ENCODE data around the gene CAD. TPM values are rescaled to one million over a fixed set of nuclear protein-coding genes. Genes with fewer than 3 reads are reported as not detected.

The CAD gene
- total and polyA plus RNA-seq, 2 of the 4 experiments (the other 2 are of a cell fraction) = 12.9 to 38.7 TPM

DNA sequence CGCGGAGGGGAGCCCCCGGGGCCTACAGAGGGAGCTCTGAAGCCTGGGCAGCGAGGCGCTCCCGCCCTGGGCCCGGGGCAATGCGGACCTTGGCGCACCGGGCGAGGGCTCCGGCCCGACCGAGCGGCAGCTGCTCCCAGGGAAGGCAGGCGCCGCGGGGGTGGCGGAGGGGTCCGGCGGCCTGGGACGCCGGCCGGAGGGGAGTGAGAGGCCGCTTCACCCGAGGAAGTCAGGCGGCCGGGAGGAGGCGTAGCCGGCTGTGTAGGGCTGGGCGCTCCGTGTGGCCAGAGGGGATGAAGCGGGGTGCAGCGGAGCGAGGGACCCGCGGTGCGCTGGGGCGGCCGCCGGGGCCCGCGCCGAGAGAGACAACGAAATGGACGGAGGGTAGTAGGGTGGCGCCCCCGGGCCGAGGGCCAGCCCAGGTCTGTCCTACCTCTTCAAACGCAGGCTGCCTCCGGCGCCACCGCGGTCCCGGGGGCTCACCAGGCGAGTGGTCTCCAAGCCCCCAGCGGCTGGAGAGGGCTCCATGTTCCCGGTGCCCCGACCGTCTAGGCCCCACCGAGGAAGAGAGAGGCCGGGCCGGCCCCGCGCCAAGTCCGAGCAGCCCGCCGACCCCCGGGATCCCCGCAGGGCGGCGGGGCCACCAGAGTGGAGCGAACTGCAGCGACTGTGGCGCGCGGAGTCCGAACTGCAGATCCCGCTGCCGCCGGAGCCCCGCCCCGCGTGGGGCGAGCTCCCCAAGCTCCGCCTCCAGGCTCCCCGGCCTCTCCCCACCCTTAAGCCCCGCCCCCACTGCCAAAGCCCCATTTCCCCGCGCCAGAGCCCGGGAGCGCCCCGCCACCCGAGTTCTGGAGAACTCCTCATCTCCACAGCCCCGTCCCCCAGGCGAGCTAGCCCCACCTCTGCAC lies 45.5 kb downstream of the CAD start, which contains the start of gene SLC30A3:
Gene SLC30A3, minus strand, starts transcription at position 669 of the 908 bp plus-strand sequence. Its CDS starts 141 bp downstream, at position 528.
- H3K23ac ChIP-seq (ENCODE audit: low read depth, low read length) = peak within 1 kb of the TSS; percentile 77
- no peak within 1 kb of the TSS for H2AK5ac ChIP-seq (ENCODE audit: low read depth, low read length)
- H3K4me1 ChIP-seq (ENCODE audit: control insufficient read depth, insufficient read depth, low read length) = peaks cover 4% of the 10 kb centered on the region; the same call in 1 of the 2 replicates
- no peak within 1 kb of the TSS for H4K91ac ChIP-seq (ENCODE audit: insufficient read depth, low read depth, low read length)
- in situ Hi-C loops (cut with MboI; ENCODE audit: low sequenced_read_pairs) (no loop called here), dilution Hi-C loops (cut with HindIII; ENCODE audit: low sequenced_read_pairs, unreplicated experiment) (no loop called here), intact Hi-C loops (cut with micrococcal nuclease) (no loop called here)
- no peak within 1 kb of the TSS for H4K5ac ChIP-seq (ENCODE audit: low read depth, low read length)
- H4K20me1 ChIP-seq (ENCODE audit: insufficient read depth, low read length) = no peaks in the 10 kb centered on the region
- no peak within 1 kb of the TSS for H3K56ac ChIP-seq (ENCODE audit: extremely low read depth, insufficient read depth, low read length)
- H3K79me1 ChIP-seq (ENCODE audit: low read depth in 1 of 2, low read length in 2 of 2) = no peaks in the 10 kb centered on the region
- peak within 1 kb of the TSS; percentile 54; the same call in 1 of the 2 replicates for H3K4me2 ChIP-seq (ENCODE audit: low read depth, low read length)
- H3K14ac ChIP-seq (replicated peaks; ENCODE audit: low read depth, low read length) = no peak within 1 kb of the TSS
- no peak within 1 kb of the TSS for H2BK20ac ChIP-seq (ENCODE audit: low read depth, low read length)
- no peak within 1 kb of the TSS for H2BK15ac ChIP-seq (ENCODE audit: low read depth, low read length)
- no peak within 1 kb of the TSS for H3K9ac ChIP-seq (ENCODE audit: low read depth, low read length)
- ATAC-seq (ENCODE audit: low read depth) (peak; percentile 81), DNase-seq (no peak)
- H3K27me3 ChIP-seq (ENCODE audit: control insufficient read depth, insufficient read depth, low read length) = peaks cover 84% of the 10 kb centered on the region
- H3K27ac ChIP-seq (ENCODE audit: insufficient read depth, low read length) = no peak within 1 kb of the TSS
- no peak within 1 kb of the TSS for H3K18ac ChIP-seq (ENCODE audit: low read depth, low read length)
- H2BK5ac ChIP-seq (ENCODE audit: low read depth, low read length, poor library complexity, severe bottlenecking) = no peak within 1 kb of the TSS
- no peaks in the 10 kb centered on the region for H3K36me3 ChIP-seq (ENCODE audit: control insufficient read depth, insufficient read depth, low read length)
- no peak within 1 kb of the TSS for H2AK9ac ChIP-seq (replicated peaks; ENCODE audit: low read depth, low read length, poor library complexity)
- H2AFZ ChIP-seq (replicated peaks; ENCODE audit: low read length, poor library complexity) = peak within 1 kb of the TSS; percentile 92
- CTCF ChIA-PET = interaction anchor here (1.0 to 2.8 kb wide), 3 partner anchors 20 to 41 kb away, joined by 3 to 8 read pairs (median 4); partner anchors contain the start of gene TRIM54
- H4K8ac ChIP-seq (ENCODE audit: low read depth in 2 of 2, low read length in 2 of 2) = no peak within 1 kb of the TSS
- no peak within 1 kb of the TSS for H3K4ac ChIP-seq (ENCODE audit: low read depth, low read length)
- no peak for TF ChIP-seq SMC3 (IDR thresholded peaks at IDR 0.05; ENCODE audit: low read depth, low read length)
- 0 out of 2 replicates have a peak, but pooled peaks have one; percentile 13 for TF ChIP-seq MAZ (IDR thresholded peaks at IDR 0.05; ENCODE audit: borderline replicate concordance, low read depth, low read length)
- 1% methylated on average over 37 of the region's 96 CpGs; no CpG with 5 or more reads in 1 of the 2 experiments for whole genome bisulfite sequencing, 2 experiments (ENCODE audit: extremely low coverage in 2 of 2, insufficient read length in 1 of 2)
- BruUV-seq (replicated peaks) = no TSS peak
- POLR2A ChIA-PET (ENCODE audit: unreplicated experiment) = no interaction called here
- H3K4me3 ChIP-seq (ENCODE audit: insufficient read depth, low read depth, low read length) = no peak within 1 kb of the TSS; the same call in 1 of the 2 replicates
- no peaks in the 10 kb centered on the region; the same call in 1 of the 2 replicates for H3K9me1 ChIP-seq (ENCODE audit: insufficient read depth, low read length)
- no peak within 1 kb of the TSS for H2BK120ac ChIP-seq (ENCODE audit: low read depth, low read length)
- no peaks in the 10 kb centered on the region; the same call in 1 of the 2 replicates for H3K9me3 ChIP-seq (ENCODE audit: control insufficient read depth, insufficient read depth, low read length)

Data from IMR-90 (cell line).